PC-3 (cell line): ENCODE data around the gene CFAP299. TPM values are rescaled to one million over a fixed set of nuclear protein-coding genes. Genes with fewer than 3 reads are reported as not detected.
"Not testable (repeated sequence)": the region's sequence is repeated elsewhere in the genome, so short reads cannot be mapped to it uniquely, and the experiment has no call there.

Source experiments
- ATAC-seq: fragments of 200-7000 bp; cut with Tn5 transposase; 2 replicates; pipeline ENCODE4 v1.9.1; 2020; ENCODE audit warnings: mild to moderate bottlenecking, moderate library complexity
- BruUV-seq: library from RNA; stranded (reverse); fragments of 400-500 nt; replicated peaks from 2 replicates; lab custom pipeline; 2021; lab: Mats Ljungman, UMichigan
- CTCF ChIA-PET: fragments of 300-600 bp; sonication (Branson Sonifier 250); formaldehyde crosslinking; loops from one replicate; lab custom pipeline; 2022; ENCODE audit warnings: antibody characterized with exemption; lab: Charles Lee
- POLR2A ChIA-PET: fragments of 300-600 bp; sonication (Branson Sonifier 250); formaldehyde crosslinking; loops from one replicate; lab custom pipeline; 2022; ENCODE audit warnings: antibody characterized with exemption; ENCODE audit not compliant: unreplicated experiment; lab: Charles Lee
- DNase-seq: peaks from one replicate; pipeline ENCODE4 v3.0.0-alpha.2; 2015
- H2AFZ ChIP-seq: fragments of 300-600 bp; sonication (generic); 2 replicates; pipeline ENCODE4 v1.6.0; 2016; ENCODE audit warnings: antibody characterized with exemption, low read length
- H3F3A ChIP-seq: fragments of 300-600 bp; sonication (generic); one replicate; pipeline ENCODE4 v1.6.0; 2017; ENCODE audit warnings: antibody characterized with exemption, low read length, control low read depth, mild to moderate bottlenecking; ENCODE audit not compliant: unreplicated experiment
- H3K27ac ChIP-seq: fragments of 300-600 bp; sonication (generic); 2 replicates; pipeline ENCODE4 v1.5.1; 2016; ENCODE audit warnings: mild to moderate bottlenecking, low read length
- H3K27me3 ChIP-seq: fragments of 300-600 bp; sonication (generic); 2 replicates; pipeline ENCODE4 v1.6.1; 2016; ENCODE audit warnings: low read length, mixed read lengths
- H3K36me3 ChIP-seq: fragments of 300-600 bp; sonication (generic); 2 replicates; pipeline ENCODE4 v1.6.1; 2016; ENCODE audit warnings: low read depth, mixed run types, low read length, mixed read lengths
- H3K4me1 ChIP-seq: fragments of 300-600 bp; sonication (generic); 2 replicates; pipeline ENCODE4 v1.5.1; 2016; ENCODE audit warnings: low read length; ENCODE audit not compliant: insufficient read depth
- H3K4me2 ChIP-seq: fragments of 300-600 bp; sonication (generic); 2 replicates; pipeline ENCODE4 v1.6.0; 2016; ENCODE audit warnings: low read length
- H3K4me3 ChIP-seq: fragments of 300-600 bp; sonication (generic); 2 replicates; pipeline ENCODE4 v1.5.1; 2016; ENCODE audit warnings: mild to moderate bottlenecking, low read length, mixed read lengths
- H3K79me2 ChIP-seq: fragments of 300-600 bp; sonication (generic); 2 replicates; pipeline ENCODE4 v1.6.1; 2017; ENCODE audit warnings: low read length, mixed read lengths
- H3K9ac ChIP-seq: fragments of 300-600 bp; sonication (generic); 2 replicates; pipeline ENCODE4 v1.6.0; 2016; ENCODE audit warnings: mild to moderate bottlenecking, low read length
- H3K9me2 ChIP-seq: fragments of 300-600 bp; sonication (generic); replicated peaks from 2 replicates; pipeline ENCODE4 v1.6.1; 2016; ENCODE audit warnings: mixed run types, low read length, mixed read lengths
- H3K9me3 ChIP-seq: fragments of 300-600 bp; sonication (generic); 2 replicates; pipeline ENCODE4 v1.6.1; 2016; ENCODE audit warnings: low read length, mixed read lengths
- H4K20me1 ChIP-seq: fragments of 300-600 bp; sonication (generic); 2 replicates; pipeline ENCODE4 v1.6.1; 2016; ENCODE audit warnings: low read length, mixed read lengths
- EZH2 ChIP-seq: fragments of 300-600 bp; sonication (generic); IDR thresholded peaks from one replicate; pipeline ENCODE4 v1.6.1; 2017; ENCODE audit warnings: antibody characterized with exemption, mild to moderate bottlenecking, low read length; ENCODE audit not compliant: unreplicated experiment
- EZH2phosphoT487 ChIP-seq: fragments of 300-600 bp; sonication (generic); IDR thresholded peaks from 2 replicates; pipeline ENCODE4 v1.6.1; 2018; ENCODE audit warnings: mild to moderate bottlenecking, antibody characterized with exemption, low read length, borderline replicate concordance
- intact Hi-C: fragments of 100-400 bp; cut with micrococcal nuclease; formaldehyde crosslinking; loops from 2 replicates; pipeline ENCODE4 v1.9.0; 2023
- total RNA-seq: library from RNA; depleted of rRNA; stranded (reverse); fragments of >200 nt; gene quantifications from 2 replicates; pipeline ENCODE4 v1.2.3, GENCODE V29; 2014
- TF ChIP-seq, protein P1 (sequence below): fragments of 300-600 bp; sonication (generic); conservative IDR thresholded peaks from 2 replicates; pipeline ENCODE4 v1.5.1; 2017; ENCODE audit warnings: antibody characterized with exemption, low read depth, mild to moderate bottlenecking, low read length

CFAP299 gene
- total RNA-seq, 1 experiment from 2014 or later: not detected

DNA sequence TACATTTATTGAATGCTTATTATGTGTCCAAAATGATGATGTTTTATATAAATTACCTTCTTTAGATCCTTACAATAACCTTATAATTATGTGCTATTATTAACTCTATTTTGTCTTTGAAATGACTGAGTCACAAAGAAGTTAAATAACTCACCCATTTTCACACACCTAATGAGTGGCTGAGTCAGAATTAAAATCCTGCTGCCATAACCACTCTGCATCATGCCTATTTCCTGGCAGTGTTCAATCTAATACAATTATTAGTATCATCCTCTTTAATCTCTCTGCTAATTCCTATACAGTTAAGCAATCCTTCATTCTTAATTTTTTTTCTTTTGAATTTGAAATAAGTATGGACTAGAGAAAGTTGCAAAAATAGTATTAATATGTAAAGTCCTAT lies 342.9 kb downstream of the CFAP299 start:
- no peak overlapping the region for H3K27ac ChIP-seq
- H3K9me3 ChIP-seq: no peaks in the 10 kb centered on the region
- intact Hi-C loops: no loop called here
- H2AFZ ChIP-seq: no peak overlapping the region
- TF ChIP-seq EZH2phosphoT487 (no peak), EZH2 (no peak)
- TF ChIP-seq, protein P1, sequence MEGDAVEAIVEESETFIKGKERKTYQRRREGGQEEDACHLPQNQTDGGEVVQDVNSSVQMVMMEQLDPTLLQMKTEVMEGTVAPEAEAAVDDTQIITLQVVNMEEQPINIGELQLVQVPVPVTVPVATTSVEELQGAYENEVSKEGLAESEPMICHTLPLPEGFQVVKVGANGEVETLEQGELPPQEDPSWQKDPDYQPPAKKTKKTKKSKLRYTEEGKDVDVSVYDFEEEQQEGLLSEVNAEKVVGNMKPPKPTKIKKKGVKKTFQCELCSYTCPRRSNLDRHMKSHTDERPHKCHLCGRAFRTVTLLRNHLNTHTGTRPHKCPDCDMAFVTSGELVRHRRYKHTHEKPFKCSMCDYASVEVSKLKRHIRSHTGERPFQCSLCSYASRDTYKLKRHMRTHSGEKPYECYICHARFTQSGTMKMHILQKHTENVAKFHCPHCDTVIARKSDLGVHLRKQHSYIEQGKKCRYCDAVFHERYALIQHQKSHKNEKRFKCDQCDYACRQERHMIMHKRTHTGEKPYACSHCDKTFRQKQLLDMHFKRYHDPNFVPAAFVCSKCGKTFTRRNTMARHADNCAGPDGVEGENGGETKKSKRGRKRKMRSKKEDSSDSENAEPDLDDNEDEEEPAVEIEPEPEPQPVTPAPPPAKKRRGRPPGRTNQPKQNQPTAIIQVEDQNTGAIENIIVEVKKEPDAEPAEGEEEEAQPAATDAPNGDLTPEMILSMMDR: no peak
- DNase-seq (no peak), ATAC-seq (no peak)
- CTCF ChIA-PET: no interaction called here
- POLR2A ChIA-PET: no interaction called here
- H3K9ac ChIP-seq: no peak overlapping the region
- no peaks in the 10 kb centered on the region for H3K27me3 ChIP-seq
- H3K4me2 ChIP-seq: no peak overlapping the region
- H3K4me1 ChIP-seq: no peaks in the 10 kb centered on the region
- no peaks in the 10 kb centered on the region for H3K79me2 ChIP-seq
- no peaks in the 10 kb centered on the region for H4K20me1 ChIP-seq
- H3F3A ChIP-seq: no peaks in the 10 kb centered on the region
- BruUV-seq: no TSS peak
- no peaks in the 10 kb centered on the region for H3K36me3 ChIP-seq
- H3K9me2 ChIP-seq: no peaks in the 10 kb centered on the region
- no peak overlapping the region for H3K4me3 ChIP-seq

DNA sequence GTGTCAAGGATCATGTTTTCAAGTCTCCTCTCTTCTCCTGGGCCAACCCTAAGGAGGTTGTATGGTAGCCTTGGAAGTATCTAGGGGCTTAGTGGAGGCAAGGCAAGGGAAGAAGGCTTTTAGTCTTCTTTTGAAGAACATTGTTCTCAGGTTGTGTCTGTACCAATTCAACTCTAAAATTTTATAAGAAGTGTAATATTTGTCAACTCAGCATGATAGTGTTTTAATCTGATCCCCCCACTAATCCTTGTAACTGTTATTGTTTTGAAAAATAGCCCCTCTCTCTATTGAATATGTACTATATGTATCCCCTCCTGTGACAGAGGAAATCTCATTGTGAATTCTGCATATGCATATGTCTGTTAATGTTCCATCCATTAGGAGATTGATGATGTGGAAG lies 345.4 kb downstream of the CFAP299 start:
- no peak overlapping the region for H3K4me2 ChIP-seq
- DNase-seq: no peak
- H3K27ac ChIP-seq: no peak overlapping the region
- intact Hi-C loops: no loop called here
- H3F3A ChIP-seq: no peaks in the 10 kb centered on the region
- H3K4me1 ChIP-seq: no peaks in the 10 kb centered on the region
- no peak for ATAC-seq
- H3K9me3 ChIP-seq: no peaks in the 10 kb centered on the region
- H3K9ac ChIP-seq: no peak overlapping the region
- H3K27me3 ChIP-seq: no peaks in the 10 kb centered on the region
- H2AFZ ChIP-seq: no peak overlapping the region
- no peaks in the 10 kb centered on the region for H4K20me1 ChIP-seq
- BruUV-seq: no TSS peak
- TF ChIP-seq EZH2 (no peak), EZH2phosphoT487 (no peak)
- TF ChIP-seq, protein P1: no peak
- H3K4me3 ChIP-seq: no peak overlapping the region
- ChIA-PET POLR2A (no interaction called here), CTCF (no interaction called here)
- H3K36me3 ChIP-seq: no peaks in the 10 kb centered on the region
- H3K79me2 ChIP-seq: no peaks in the 10 kb centered on the region
- no peaks in the 10 kb centered on the region for H3K9me2 ChIP-seq

DNA sequence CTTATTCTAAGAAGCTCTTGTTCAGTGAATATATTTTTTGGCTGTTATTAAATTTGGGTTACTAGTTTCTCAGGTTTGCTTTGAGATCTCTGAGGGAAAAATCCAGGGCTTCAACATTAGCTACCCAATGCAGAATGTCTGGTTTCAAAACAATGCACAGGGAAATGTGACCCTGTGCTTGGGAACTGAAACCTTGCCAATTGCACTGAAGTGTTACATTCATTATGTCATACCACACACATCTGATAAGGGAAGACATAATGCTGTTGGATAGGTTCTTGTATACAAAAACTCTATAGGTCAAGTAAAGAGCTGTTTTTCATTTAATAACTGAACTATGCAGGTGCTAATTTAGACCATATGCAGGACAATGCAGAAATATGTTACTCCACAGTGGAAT lies 349.7 kb downstream of the CFAP299 start:
- Histone ChIP-seq H3K79me2 (no peaks in the 10 kb centered on the region), H3K36me3 (no peaks in the 10 kb centered on the region), H3K4me3 (no peak overlapping the region), H4K20me1 (no peaks in the 10 kb centered on the region), H3K4me2 (no peak overlapping the region), H3K4me1 (no peaks in the 10 kb centered on the region), H2AFZ (no peak overlapping the region), H3K9me3 (no peaks in the 10 kb centered on the region), H3F3A (no peaks in the 10 kb centered on the region), H3K27ac (no peak overlapping the region), H3K9me2 (no peaks in the 10 kb centered on the region), H3K27me3 (no peaks in the 10 kb centered on the region), H3K9ac (no peak overlapping the region)
- no peak for DNase-seq
- no peak for ATAC-seq
- no TSS peak for BruUV-seq
- intact Hi-C loops: no loop called here
- ChIA-PET POLR2A (no interaction called here), CTCF (no interaction called here)
- no peak for TF ChIP-seq EZH2
- TF ChIP-seq EZH2phosphoT487: no peak
- TF ChIP-seq, protein P1: no peak

DNA sequence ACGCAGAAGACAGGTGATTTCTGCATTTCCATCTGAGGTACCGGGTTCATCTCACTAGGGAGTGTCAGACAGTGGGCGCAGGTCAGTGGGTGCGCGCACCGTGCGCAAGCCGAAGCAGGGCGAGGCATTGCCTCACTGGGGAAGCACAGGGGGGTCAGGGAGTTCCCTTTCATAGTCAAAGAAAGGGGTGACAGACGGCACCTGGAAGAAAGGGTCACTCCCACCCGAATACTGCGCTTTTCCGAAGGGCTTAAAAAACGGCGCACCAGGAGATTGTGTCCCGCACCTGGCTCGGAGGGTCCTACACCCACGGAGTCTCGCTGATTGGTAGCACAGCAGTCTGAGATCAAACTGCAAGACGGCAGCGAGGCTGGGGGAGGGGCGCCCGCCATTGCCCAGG lies 352.2 kb downstream of the CFAP299 start:
- CTCF ChIA-PET, H3K36me3 ChIP-seq, H3K27me3 ChIP-seq, DNase-seq, ATAC-seq, H3F3A ChIP-seq, H3K27ac ChIP-seq, H3K9me3 ChIP-seq, BruUV-seq, H3K79me2 ChIP-seq, H3K4me1 ChIP-seq, H4K20me1 ChIP-seq, H2AFZ ChIP-seq, intact Hi-C loops, H3K4me3 ChIP-seq, H3K4me2 ChIP-seq, H3K9me2 ChIP-seq, H3K9ac ChIP-seq: not testable (repeated sequence)
- POLR2A ChIA-PET: interaction anchor here (0.6 kb wide), 1 partner anchor 216 kb away, joined by 7 read pairs; no protein-coding TSS in a partner anchor
